K562 (cell line): Measurements from ENCODE around the gene PUM2. TPM values are rescaled to one million over a fixed set of nuclear protein-coding genes. Genes with fewer than 3 reads are reported as not detected.

Experiments used
- FOSL1 ChIP-seq: fragments of 200-800 bp; sonication (Bioruptor generic); conservative IDR thresholded peaks from 2 replicates; pipeline ENCODE4 v1.6.1; 2016; ENCODE audit warnings: missing genetic modification characterization, missing compliant biosample characterization
- JUND ChIP-seq, 2 experiments: IDR thresholded peaks; 2 replicates in 1 of 2; 3 replicates in 1 of 2; pipeline ENCODE4 v1.6.1; 2011; ENCODE audit warnings: borderline replicate concordance in 2 of 2, low read depth in 2 of 2, low read length in 2 of 2, improper control_type of control experiment in 1 of 2, missing biosample characterization in 1 of 2, missing genetic modification characterization in 1 of 2, missing genetic modification reagents in 1 of 2
- MCM3 ChIP-seq: fragments of 450-650 bp; IDR thresholded peaks from 2 replicates; pipeline ENCODE4 v1.6.1; 2016
- MYC ChIP-seq, 2 experiments: fragments of 250-450 bp in 1 of 2; sonication (Bioruptor Pico) in 1 of 2; IDR thresholded peaks; 2 replicates each; pipeline versions ENCODE4 v1.5.1 to v1.6.1; 2012 to 2021; ENCODE audit warnings: low read depth in 2 of 2, borderline replicate concordance in 1 of 2, improper control_type of control experiment in 1 of 2, low read length in 1 of 2, mild to moderate bottlenecking in 1 of 2, moderate library complexity in 1 of 2
- RUNX1 ChIP-seq: sonication (generic); IDR thresholded peaks from 2 replicates; pipeline ENCODE4 v1.6.1; 2016; ENCODE audit warnings: antibody characterized with exemption, low read depth
- SETDB1 ChIP-seq: IDR thresholded peaks from one replicate; pipeline ENCODE4 v1.6.1; 2012; ENCODE audit warnings: low read length, control low read depth, inconsistent platforms
- ZNF696 ChIP-seq: fragments of 250-450 bp; sonication (Bioruptor Pico); conservative IDR thresholded peaks from 2 replicates; pipeline ENCODE4 v1.4.0; 2020; ENCODE audit warnings: mild to moderate bottlenecking, moderate library complexity
- ZNF707 ChIP-seq: fragments of 250-450 bp; sonication (Bioruptor Pico); conservative IDR thresholded peaks from 2 replicates; pipeline ENCODE4 v1.8.0; 2022; ENCODE audit warnings: inconsistent platforms, mild to moderate bottlenecking, moderate library complexity
- polyA plus RNA-seq, 8 experiments: library from polyadenylated mRNA; depleted of rRNA in 4 of 8; stranded (reverse) in 5 of 8; unstranded in 3 of 8; fragments of >200 nt; fragmentation: Nextera tagmentation in 2 of 8; fragmentation: Illumina TruSeq in 1 of 8; extraction: Ambion mirVana in 2 of 8; extraction: Trizol in 1 of 8; gene quantifications; 2 replicates each; pipeline versions ENCODE4 v1.2.1 to v1.2.3, GENCODE V29; 2011 to 2014; ENCODE audit warnings: inconsistent platforms in 1 of 8, missing spikeins in 1 of 8
- total RNA-seq, 7 experiments: library from RNA; depleted of rRNA in 6 of 7; stranded (reverse); fragments of >200 nt in 6 of 7; fragmentation: Illumina TruSeq in 2 of 7; extraction: Trizol in 2 of 7; gene quantifications; 2 replicates each; pipeline versions ENCODE4 v1.2.1 to v1.2.3, GENCODE V29; 2011 to 2021; ENCODE audit warnings: low replicate concordance in 1 of 7
- TF ChIP-seq, protein P1 (sequence below): conservative IDR thresholded peaks from 2 replicates; pipeline ENCODE4 v1.6.1; 2011; ENCODE audit warnings: low read depth, mild to moderate bottlenecking, low read length; ENCODE audit not compliant: control insufficient read depth
- TF ChIP-seq, protein P2 (sequence below): fragments of 250-450 bp; sonication (Bioruptor Pico); IDR thresholded peaks from 2 replicates; pipeline ENCODE4 v1.5.0; 2022; ENCODE audit warnings: mild to moderate bottlenecking
- TF ChIP-seq, protein P3 (sequence below): fragments of 250-450 bp; sonication (Bioruptor Pico); IDR thresholded peaks from 2 replicates; pipeline ENCODE4 v1.5.0; 2021; ENCODE audit warnings: mild to moderate bottlenecking, moderate library complexity
- TF ChIP-seq, protein P4 (sequence below): sonication (generic); formaldehyde crosslinking; IDR thresholded peaks from 2 replicates; pipeline ENCODE4 v1.8.0; 2023; ENCODE audit warnings: mild to moderate bottlenecking, missing genetic modification reagents
- TF ChIP-seq, protein P5 (sequence below): fragments of 450-650 bp; IDR thresholded peaks from 2 replicates; pipeline ENCODE4 v1.6.1; 2016; ENCODE audit warnings: antibody characterized with exemption

The PUM2 gene
- total and polyA plus RNA-seq, 9 of the 15 experiments (the other 6 are each of a cell fraction or from before 2014, with no cell fraction given) = 13.4 to 61.9 (median 28.3) TPM

DNA sequence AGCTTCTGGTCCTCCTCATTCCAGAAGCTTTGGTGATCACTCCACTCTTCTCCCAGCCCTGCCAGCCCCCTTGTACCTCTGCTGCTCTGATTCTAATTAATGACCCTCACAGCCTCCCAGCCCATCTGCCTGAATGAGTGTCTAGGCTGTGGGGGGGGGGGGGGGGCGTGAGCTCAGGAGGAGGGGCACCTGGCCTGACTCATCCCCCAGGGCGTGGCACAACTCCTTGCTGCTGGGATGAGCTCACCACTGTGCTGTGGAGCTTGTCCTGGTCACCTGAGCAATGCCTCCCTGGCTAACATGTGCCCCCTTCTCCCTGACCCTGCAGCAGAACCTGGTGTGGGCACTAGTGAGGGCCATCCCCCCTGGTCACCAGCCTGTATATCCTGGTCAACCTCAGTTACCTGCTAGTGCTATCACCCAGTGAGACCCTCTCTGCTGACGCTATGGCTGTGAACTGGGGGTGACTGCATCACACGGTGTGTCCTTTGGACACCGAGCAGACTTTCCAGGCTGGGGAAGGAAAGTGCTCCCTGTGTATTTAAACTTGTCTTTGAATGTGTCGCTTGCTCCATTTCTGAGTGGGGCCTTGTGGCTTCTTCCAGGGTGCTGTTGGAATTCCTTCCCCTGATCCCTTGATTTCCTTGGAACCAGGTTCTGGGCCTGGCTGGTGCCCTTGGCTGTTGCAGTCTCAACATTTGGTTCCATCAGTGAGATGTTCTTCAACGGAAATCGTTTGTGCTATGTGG, 41.5 kb upstream of the PUM2 start (continued):
- TF ChIP-seq SETDB1 (no peak), FOSL1 (tag) (peak; percentile 52; the same call in 1 of the 2 replicates), MCM3 (no peak), RUNX1 (no peak), ZNF707 (CRISPR knock-in tag) (no peak), ZNF696 (CRISPR knock-in tag) (no peak), JUND (IDR thresholded peaks at IDR 0.05; ENCODE audit: borderline replicate concordance, low read depth, low read length) (peak; percentile 55; the same call in 1 of the 2 replicates), JUND (tag; IDR thresholded peaks at IDR 0.05; ENCODE audit: borderline replicate concordance, low read depth, low read length) (peak; percentile 38; the same call in 1 of the 3 replicates), MYC (IDR thresholded peaks at IDR 0.05; ENCODE audit: low read depth, low read length) (no peak), MYC (CRISPR knock-in tag; IDR thresholded peaks at IDR 0.05; ENCODE audit: borderline replicate concordance, low read depth) (no peak)
- TF ChIP-seq, protein P1, sequence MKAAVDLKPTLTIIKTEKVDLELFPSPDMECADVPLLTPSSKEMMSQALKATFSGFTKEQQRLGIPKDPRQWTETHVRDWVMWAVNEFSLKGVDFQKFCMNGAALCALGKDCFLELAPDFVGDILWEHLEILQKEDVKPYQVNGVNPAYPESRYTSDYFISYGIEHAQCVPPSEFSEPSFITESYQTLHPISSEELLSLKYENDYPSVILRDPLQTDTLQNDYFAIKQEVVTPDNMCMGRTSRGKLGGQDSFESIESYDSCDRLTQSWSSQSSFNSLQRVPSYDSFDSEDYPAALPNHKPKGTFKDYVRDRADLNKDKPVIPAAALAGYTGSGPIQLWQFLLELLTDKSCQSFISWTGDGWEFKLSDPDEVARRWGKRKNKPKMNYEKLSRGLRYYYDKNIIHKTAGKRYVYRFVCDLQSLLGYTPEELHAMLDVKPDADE = no peak
- TF ChIP-seq, protein P2, sequence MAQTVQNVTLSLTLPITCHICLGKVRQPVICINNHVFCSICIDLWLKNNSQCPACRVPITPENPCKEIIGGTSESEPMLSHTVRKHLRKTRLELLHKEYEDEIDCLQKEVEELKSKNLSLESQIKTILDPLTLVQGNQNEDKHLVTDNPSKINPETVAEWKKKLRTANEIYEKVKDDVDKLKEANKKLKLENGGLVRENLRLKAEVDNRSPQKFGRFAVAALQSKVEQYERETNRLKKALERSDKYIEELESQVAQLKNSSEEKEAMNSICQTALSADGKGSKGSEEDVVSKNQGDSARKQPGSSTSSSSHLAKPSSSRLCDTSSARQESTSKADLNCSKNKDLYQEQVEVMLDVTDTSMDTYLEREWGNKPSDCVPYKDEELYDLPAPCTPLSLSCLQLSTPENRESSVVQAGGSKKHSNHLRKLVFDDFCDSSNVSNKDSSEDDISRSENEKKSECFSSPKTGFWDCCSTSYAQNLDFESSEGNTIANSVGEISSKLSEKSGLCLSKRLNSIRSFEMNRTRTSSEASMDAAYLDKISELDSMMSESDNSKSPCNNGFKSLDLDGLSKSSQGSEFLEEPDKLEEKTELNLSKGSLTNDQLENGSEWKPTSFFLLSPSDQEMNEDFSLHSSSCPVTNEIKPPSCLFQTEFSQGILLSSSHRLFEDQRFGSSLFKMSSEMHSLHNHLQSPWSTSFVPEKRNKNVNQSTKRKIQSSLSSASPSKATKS (CRISPR knock-in tag) = no peak
- TF ChIP-seq, protein P3, sequence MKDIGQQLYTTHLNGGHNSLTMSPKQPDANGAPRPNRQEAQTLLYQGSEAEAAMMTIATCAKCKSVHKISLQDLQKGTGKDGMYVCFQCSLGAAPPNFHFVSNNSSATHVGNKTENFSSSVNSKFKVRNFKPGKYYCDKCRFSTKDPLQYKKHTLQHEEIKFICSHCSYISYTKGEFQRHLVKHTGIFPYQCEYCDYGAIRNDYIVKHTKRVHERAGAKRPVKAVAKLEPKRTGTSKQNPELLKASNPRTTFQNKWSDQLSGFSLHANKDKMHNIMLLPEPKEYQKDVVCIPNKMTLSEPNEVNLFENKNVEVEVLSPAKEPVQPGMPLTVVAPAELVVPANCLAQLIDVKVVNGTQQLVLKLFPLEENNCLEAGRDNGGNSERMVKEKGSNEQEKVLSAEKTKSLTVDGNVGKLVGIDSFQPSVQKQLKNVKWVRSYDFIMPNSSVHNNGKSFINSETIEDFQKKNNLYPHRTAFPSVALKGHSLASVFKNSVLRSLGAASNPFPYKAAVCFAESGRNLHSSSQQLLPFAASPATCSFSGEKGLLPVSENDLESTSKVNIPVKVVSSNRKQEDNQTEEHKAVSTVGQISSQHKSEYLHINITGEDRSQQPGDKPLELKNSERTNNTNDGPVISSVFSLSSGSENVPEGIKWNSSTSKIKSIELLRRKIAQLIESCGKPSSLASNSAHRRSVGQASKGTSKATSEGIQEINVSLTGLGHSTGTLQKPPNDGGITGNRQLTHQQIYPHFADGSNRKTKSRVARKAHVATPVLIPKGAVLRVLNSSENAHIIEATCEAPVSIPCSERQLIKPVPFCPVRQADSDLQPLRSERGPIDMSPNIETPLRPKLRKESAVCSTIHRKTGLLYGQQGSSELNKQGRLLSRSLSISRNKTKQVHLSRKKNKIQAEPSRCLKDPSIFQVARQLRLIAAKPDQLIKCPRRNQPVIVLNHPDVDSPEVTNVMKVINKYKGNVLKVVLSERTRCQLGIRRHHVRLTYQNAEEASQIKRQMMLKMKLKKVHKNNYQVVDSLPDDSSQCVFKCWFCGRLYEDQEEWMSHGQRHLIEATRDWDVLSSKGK (CRISPR knock-in tag) = no peak
- TF ChIP-seq, protein P4, sequence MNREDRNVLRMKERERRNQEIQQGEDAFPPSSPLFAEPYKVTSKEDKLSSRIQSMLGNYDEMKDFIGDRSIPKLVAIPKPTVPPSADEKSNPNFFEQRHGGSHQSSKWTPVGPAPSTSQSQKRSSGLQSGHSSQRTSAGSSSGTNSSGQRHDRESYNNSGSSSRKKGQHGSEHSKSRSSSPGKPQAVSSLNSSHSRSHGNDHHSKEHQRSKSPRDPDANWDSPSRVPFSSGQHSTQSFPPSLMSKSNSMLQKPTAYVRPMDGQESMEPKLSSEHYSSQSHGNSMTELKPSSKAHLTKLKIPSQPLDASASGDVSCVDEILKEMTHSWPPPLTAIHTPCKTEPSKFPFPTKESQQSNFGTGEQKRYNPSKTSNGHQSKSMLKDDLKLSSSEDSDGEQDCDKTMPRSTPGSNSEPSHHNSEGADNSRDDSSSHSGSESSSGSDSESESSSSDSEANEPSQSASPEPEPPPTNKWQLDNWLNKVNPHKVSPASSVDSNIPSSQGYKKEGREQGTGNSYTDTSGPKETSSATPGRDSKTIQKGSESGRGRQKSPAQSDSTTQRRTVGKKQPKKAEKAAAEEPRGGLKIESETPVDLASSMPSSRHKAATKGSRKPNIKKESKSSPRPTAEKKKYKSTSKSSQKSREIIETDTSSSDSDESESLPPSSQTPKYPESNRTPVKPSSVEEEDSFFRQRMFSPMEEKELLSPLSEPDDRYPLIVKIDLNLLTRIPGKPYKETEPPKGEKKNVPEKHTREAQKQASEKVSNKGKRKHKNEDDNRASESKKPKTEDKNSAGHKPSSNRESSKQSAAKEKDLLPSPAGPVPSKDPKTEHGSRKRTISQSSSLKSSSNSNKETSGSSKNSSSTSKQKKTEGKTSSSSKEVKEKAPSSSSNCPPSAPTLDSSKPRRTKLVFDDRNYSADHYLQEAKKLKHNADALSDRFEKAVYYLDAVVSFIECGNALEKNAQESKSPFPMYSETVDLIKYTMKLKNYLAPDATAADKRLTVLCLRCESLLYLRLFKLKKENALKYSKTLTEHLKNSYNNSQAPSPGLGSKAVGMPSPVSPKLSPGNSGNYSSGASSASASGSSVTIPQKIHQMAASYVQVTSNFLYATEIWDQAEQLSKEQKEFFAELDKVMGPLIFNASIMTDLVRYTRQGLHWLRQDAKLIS = no peak
- TF ChIP-seq, protein P5, sequence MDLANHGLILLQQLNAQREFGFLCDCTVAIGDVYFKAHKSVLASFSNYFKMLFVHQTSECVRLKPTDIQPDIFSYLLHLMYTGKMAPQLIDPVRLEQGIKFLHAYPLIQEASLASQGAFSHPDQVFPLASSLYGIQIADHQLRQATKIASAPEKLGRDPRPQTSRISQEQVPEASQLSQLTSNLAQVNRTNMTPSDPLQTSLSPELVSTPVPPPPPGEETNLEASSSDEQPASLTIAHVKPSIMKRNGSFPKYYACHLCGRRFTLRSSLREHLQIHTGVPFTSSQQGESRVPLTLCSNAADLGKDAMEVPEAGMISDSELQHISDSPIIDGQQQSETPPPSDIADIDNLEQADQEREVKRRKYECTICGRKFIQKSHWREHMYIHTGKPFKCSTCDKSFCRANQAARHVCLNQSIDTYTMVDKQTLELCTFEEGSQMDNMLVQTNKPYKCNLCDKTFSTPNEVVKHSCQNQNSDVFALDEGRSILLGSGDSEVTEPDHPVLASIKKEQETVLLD = no peak
